HepG2 (cell line): Measurements from ENCODE around the gene ZNF540. TPM values are rescaled to one million over a fixed set of nuclear protein-coding genes. Genes with fewer than 3 reads are reported as not detected.

ENCODE experiments used
- CAMTA2 ChIP-seq: sonication (generic); formaldehyde crosslinking; IDR thresholded peaks from 2 replicates; pipeline ENCODE4 v1.4.0; 2020; ENCODE audit warnings: mild to moderate bottlenecking, missing genetic modification reagents, borderline replicate concordance
- CREB1 ChIP-seq, 2 experiments: fragments of 450-650 bp in 1 of 2; IDR thresholded peaks; 2 replicates each; pipeline ENCODE4 v1.6.1; 2016 to 2017; ENCODE audit warnings: control low read depth in 1 of 2, mild to moderate bottlenecking in 1 of 2, missing compliant biosample characterization in 1 of 2, missing genetic modification characterization in 1 of 2
- GLI4 ChIP-seq: sonication (generic); formaldehyde crosslinking; IDR thresholded peaks from 2 replicates; pipeline ENCODE4 v1.5.1; 2020; ENCODE audit warnings: missing genetic modification reagents, mild to moderate bottlenecking, moderate library complexity, borderline replicate concordance
- NFAT5 ChIP-seq: sonication (generic); formaldehyde crosslinking; IDR thresholded peaks from 2 replicates; pipeline ENCODE4 v1.4.0; 2020; ENCODE audit warnings: missing genetic modification reagents
- SATB2 ChIP-seq: sonication (generic); formaldehyde crosslinking; IDR thresholded peaks from 2 replicates; pipeline ENCODE4 v1.5.0; 2020; ENCODE audit warnings: missing genetic modification reagents
- SNRNP70 ChIP-seq: fragments of 200-400 bp; formaldehyde crosslinking; IDR thresholded peaks from 2 replicates; pipeline ENCODE4 v1.6.1; 2017; ENCODE audit warnings: mild to moderate bottlenecking, low read depth, low read length, moderate library complexity
- TBX3 ChIP-seq: fragments of 450-650 bp; IDR thresholded peaks from 2 replicates; pipeline ENCODE4 v1.6.1; 2017; ENCODE audit warnings: antibody characterized with exemption, mild to moderate bottlenecking, inconsistent platforms, borderline replicate concordance
- TSC22D2 ChIP-seq: sonication (generic); formaldehyde crosslinking; IDR thresholded peaks from 2 replicates; pipeline ENCODE4 v1.5.1; 2020; ENCODE audit warnings: missing genetic modification reagents, mild to moderate bottlenecking, borderline replicate concordance
- U2AF2 ChIP-seq: fragments of 200-400 bp; formaldehyde crosslinking; IDR thresholded peaks from 2 replicates; pipeline ENCODE4 v1.6.1; 2017; ENCODE audit warnings: low read depth, mild to moderate bottlenecking, low read length
- ZHX2 ChIP-seq, 2 experiments: sonication (generic) in 1 of 2; formaldehyde crosslinking in 1 of 2; IDR thresholded peaks; 2 replicates each; pipeline versions ENCODE4 v1.6.1 to v1.9.0; 2014 to 2022; ENCODE audit warnings: antibody characterized with exemption in 1 of 2, borderline replicate concordance in 1 of 2, inconsistent platforms in 1 of 2, low read depth in 1 of 2, missing genetic modification reagents in 1 of 2
- ZNF333 ChIP-seq: sonication (generic); formaldehyde crosslinking; IDR thresholded peaks from 2 replicates; pipeline ENCODE4 v1.4.0; 2020; ENCODE audit warnings: mild to moderate bottlenecking, missing genetic modification reagents, borderline replicate concordance
- ZNF574 ChIP-seq: sonication (generic); formaldehyde crosslinking; IDR thresholded peaks from 2 replicates; pipeline ENCODE4 v1.4.0; 2020; ENCODE audit warnings: missing genetic modification reagents
- polyA plus RNA-seq, 8 experiments: library from polyadenylated mRNA; depleted of rRNA in 3 of 8; stranded (reverse) in 7 of 8; unstranded in 1 of 8; fragments of >200 nt; fragmentation: Illumina TruSeq in 4 of 8; extraction: Trizol in 4 of 8; gene quantifications; 2 replicates each; pipeline versions ENCODE4 v1.2.1 to v1.2.3, GENCODE V29; 2011 to 2016; ENCODE audit warnings: low read depth in 4 of 8, missing spikeins in 1 of 8, mixed read lengths in 1 of 8; ENCODE audit not compliant: insufficient read depth in 1 of 8
- total RNA-seq, 5 experiments: library from RNA; depleted of rRNA; stranded (reverse); fragments of >200 nt; fragmentation: Illumina TruSeq; extraction: Trizol; gene quantifications; 2 replicates each; pipeline ENCODE4 v1.2.3, GENCODE V29; 2016; ENCODE audit warnings: low read depth in 1 of 5

Gene ZNF540
- total and polyA plus RNA-seq, 2 of the 13 experiments (the other 11 are each of a cell fraction or from before 2014, with no cell fraction given): 0.21 to 0.40 TPM

GRCh38 chr19:37655301-37655688 lies 60.6 kb downstream of the ZNF540 start, which contains the start of gene ZFP30 (continued):
- TF ChIP-seq ZNF574 (CRISPR knock-in tag) (no peak), GLI4 (CRISPR knock-in tag) (peak; percentile 43; the same call in 1 of the 2 replicates), ZHX2 (IDR thresholded peaks at IDR 0.05; ENCODE audit: low read depth) (no peak), ZHX2 (CRISPR knock-in tag; IDR thresholded peaks at IDR 0.05; ENCODE audit: borderline replicate concordance) (no peak), CAMTA2 (no peak), U2AF2 (no peak), NFAT5 (CRISPR knock-in tag) (no peak), ZNF333 (CRISPR knock-in tag) (no peak), TSC22D2 (CRISPR knock-in tag) (peak; percentile 73; the same call in 1 of the 2 replicates), SNRNP70 (no peak), TBX3 (no peak), CREB1 (IDR thresholded peaks at IDR 0.05) (no peak), CREB1 (CRISPR knock-in tag; IDR thresholded peaks at IDR 0.05) (0 out of 2 replicates have a peak, but pooled peaks have one; percentile 4), SATB2 (CRISPR knock-in tag) (no peak)
